ENCODE measurements around the gene CD44.

CD44 gene

GRCh38 chr11:35179466-35180135 lies 40.6 kb downstream of the CD44 start:
- no peak for DNase-seq

- DNase-seq: no peak
Measured at GRCh38 chr11:35180317-35181233, 41.6 kb downstream of the CD44 start.

GRCh38 chr11:35182317-35182939 lies 43.5 kb downstream of the CD44 start:
- no peak for DNase-seq

GRCh38 chr11:35183326-35183925 lies 44.5 kb downstream of the CD44 start:
- no peak for DNase-seq

GRCh38 chr11:35185696-35186095 lies 46.7 kb downstream of the CD44 start:
- DNase-seq: no peak

GRCh38 chr11:35187996-35188395 lies 49.0 kb downstream of the CD44 start:
- DNase-seq: no peak

- no peak for DNase-seq
Measured at GRCh38 chr11:35190804-35191348, 51.9 kb downstream of the CD44 start.

- DNase-seq: no peak
Measured at GRCh38 chr11:35192347-35192746, 53.4 kb downstream of the CD44 start.

- no peak for DNase-seq
Measured at GRCh38 chr11:35193767-35194166, 54.8 kb downstream of the CD44 start.

GRCh38 chr11:35197292-35197691 lies 58.3 kb downstream of the CD44 start:
- no peak for DNase-seq

GRCh38 chr11:35200811-35201341 lies 61.9 kb downstream of the CD44 start:
- no peak for DNase-seq

GRCh38 chr11:35204614-35205013 lies 65.6 kb downstream of the CD44 start:
- no peak for DNase-seq

- DNase-seq: peak; percentile 26
Measured at GRCh38 chr11:35206616-35207015, 67.6 kb downstream of the CD44 start.

GRCh38 chr11:35207471-35208403 lies 68.8 kb downstream of the CD44 start:
- no peak for DNase-seq

GRCh38 chr11:35208795-35209194 lies 69.8 kb downstream of the CD44 start:
- no peak for DNase-seq

GRCh38 chr11:35210876-35211546 lies 72.0 kb downstream of the CD44 start:
- DNase-seq: no peak

GRCh38 chr11:35211952-35212351 lies 73.0 kb downstream of the CD44 start:
- no peak for DNase-seq

GRCh38 chr11:35214226-35214770 lies 75.3 kb downstream of the CD44 start:
- DNase-seq: no peak

GRCh38 chr11:35214792-35215193 lies 75.8 kb downstream of the CD44 start:
- DNase-seq: no peak

GRCh38 chr11:35215945-35216344 lies 77.0 kb downstream of the CD44 start:
- DNase-seq: no peak
